NCI-H748 (cell line): Measurements from ENCODE around the gene SERP1.

Experiments used
- DNase-seq: peaks from one replicate; lab custom pipeline; 2025; ENCODE audit not compliant: unreplicated experiment; lab: John Stamatoyannopoulos, UW

SERP1 gene

GRCh38 chr3:150546226-150547044 is at the start of gene SERP1, which contains the start of gene EIF2A:
TSS of gene SERP1 (minus strand) at chr3:150546496. CDS start at chr3:150546135, 361 bp downstream.
TSS of gene EIF2A (plus strand) at chr3:150546787. CDS start at chr3:150546803, 16 bp downstream.
- peak; percentile 97 for DNase-seq

- no peak for DNase-seq
These were observed 47.9 kb upstream of the SERP1 start for GRCh38 chr3:150594150-150594549.

GRCh38 chr3:150589759-150590158 is 43.5 kb upstream of the SERP1 start:
- DNase-seq: no peak

GRCh38 chr3:150588027-150588830 is 41.9 kb upstream of the SERP1 start:
- DNase-seq: no peak

GRCh38 chr3:150583028-150583427 is 36.7 kb upstream of the SERP1 start:
- DNase-seq: no peak

- no peak for DNase-seq
These were observed 36.3 kb upstream of the SERP1 start for GRCh38 chr3:150582620-150583019.

GRCh38 chr3:150581174-150581573 is 34.9 kb upstream of the SERP1 start:
- no peak for DNase-seq

GRCh38 chr3:150577855-150578254 is 31.6 kb upstream of the SERP1 start:
- no peak for DNase-seq

GRCh38 chr3:150567328-150567727 is 21.0 kb upstream of the SERP1 start:
- DNase-seq: no peak

- DNase-seq: no peak
These were observed 17.9 kb upstream of the SERP1 start for GRCh38 chr3:150564243-150564642.

- no peak for DNase-seq
These were observed 11.4 kb upstream of the SERP1 start for GRCh38 chr3:150557725-150558124.

GRCh38 chr3:150556792-150557191 is 10.5 kb upstream of the SERP1 start:
- DNase-seq: no peak

- DNase-seq: no peak
These were observed 9.7 kb upstream of the SERP1 start for GRCh38 chr3:150555859-150556436.

- peak; percentile 60 for DNase-seq
These were observed 897 bp upstream of the SERP1 start for GRCh38 chr3:150547045-150547741.

GRCh38 chr3:150545419-150546225 is 674 bp downstream of the SERP1 start:
- peak; percentile 22 for DNase-seq

GRCh38 chr3:150544726-150545125 is 1.6 kb downstream of the SERP1 start:
- DNase-seq: no peak

- DNase-seq: no peak
These were observed 2.3 kb downstream of the SERP1 start for GRCh38 chr3:150544041-150544440.

GRCh38 chr3:150543531-150543930 is 2.8 kb downstream of the SERP1 start:
- no peak for DNase-seq

GRCh38 chr3:150543128-150543527 is 3.2 kb downstream of the SERP1 start:
- DNase-seq: no peak

- DNase-seq: no peak
These were observed 5.3 kb downstream of the SERP1 start for GRCh38 chr3:150540991-150541390.
